GM21381 (cell line): ENCODE measurements around the gene RNU7-1.

ENCODE experiments used
- ATAC-seq: cut with Tn5 transposase; IDR thresholded peaks from one replicate; pipeline ENCODE4 v1.9.1; 2021; ENCODE audit warnings: mild to moderate bottlenecking, moderate library complexity; ENCODE audit not compliant: unreplicated experiment

The RNU7-1 gene

GRCh38 chr12:6936636-6937480, 6.8 kb upstream of the RNU7-1 start:
- ATAC-seq = no peak

- ATAC-seq = peak; percentile 91
These were observed 5.9 kb upstream of the RNU7-1 start for GRCh38 chr12:6937481-6938352.

GRCh38 chr12:6938353-6939190, 5.0 kb upstream of the RNU7-1 start:
- no peak for ATAC-seq

- ATAC-seq = no peak
These were observed 4.5 kb upstream of the RNU7-1 start for GRCh38 chr12:6939191-6939540.

GRCh38 chr12:6941267-6941666, 2.3 kb upstream of the RNU7-1 start:
- ATAC-seq = no peak

- ATAC-seq = no peak
These were observed 1.8 kb upstream of the RNU7-1 start for GRCh38 chr12:6941782-6942181.

- no peak for ATAC-seq
These were observed 1.3 kb upstream of the RNU7-1 start for GRCh38 chr12:6942331-6942665.

GRCh38 chr12:6943389-6943721, 261 bp upstream of the RNU7-1 start:
- ATAC-seq = peak; percentile 26

- ATAC-seq = peak; percentile 32
These were observed 968 bp downstream of the RNU7-1 start for GRCh38 chr12:6944381-6945186.

- ATAC-seq = no peak
These were observed 2.0 kb downstream of the RNU7-1 start for GRCh38 chr12:6945613-6946012.

- ATAC-seq = peak; percentile 25
These were observed 2.7 kb downstream of the RNU7-1 start for GRCh38 chr12:6946033-6946919.

GRCh38 chr12:6946920-6947374, 3.3 kb downstream of the RNU7-1 start:
- no peak for ATAC-seq

- ATAC-seq = no peak
These were observed 4.0 kb downstream of the RNU7-1 start for GRCh38 chr12:6947615-6948014.

- no peak for ATAC-seq
These were observed 5.4 kb downstream of the RNU7-1 start for GRCh38 chr12:6948873-6949594.

GRCh38 chr12:6950401-6950801, 6.8 kb downstream of the RNU7-1 start:
- no peak for ATAC-seq

- no peak for ATAC-seq
These were observed 7.4 kb downstream of the RNU7-1 start, which contains the start of gene PTPN6 for GRCh38 chr12:6950811-6951540. TSS of gene PTPN6 (plus strand) at chr12:6951356. CDS start at chr12:6951513, 157 bp downstream.

GRCh38 chr12:6951551-6952120, 8.0 kb downstream of the RNU7-1 start:
- no peak for ATAC-seq
